GM12872 (cell line): ENCODE data around the gene ZNF275.

ENCODE experiments used
- TF ChIP-seq, protein P1 (sequence below): IDR thresholded peaks from 3 replicates; pipeline ENCODE4 v1.5.1; 2011; ENCODE audit warnings: low read depth, mild to moderate bottlenecking, low read length, moderate library complexity; ENCODE audit not compliant: insufficient read depth

Gene ZNF275

DNA sequence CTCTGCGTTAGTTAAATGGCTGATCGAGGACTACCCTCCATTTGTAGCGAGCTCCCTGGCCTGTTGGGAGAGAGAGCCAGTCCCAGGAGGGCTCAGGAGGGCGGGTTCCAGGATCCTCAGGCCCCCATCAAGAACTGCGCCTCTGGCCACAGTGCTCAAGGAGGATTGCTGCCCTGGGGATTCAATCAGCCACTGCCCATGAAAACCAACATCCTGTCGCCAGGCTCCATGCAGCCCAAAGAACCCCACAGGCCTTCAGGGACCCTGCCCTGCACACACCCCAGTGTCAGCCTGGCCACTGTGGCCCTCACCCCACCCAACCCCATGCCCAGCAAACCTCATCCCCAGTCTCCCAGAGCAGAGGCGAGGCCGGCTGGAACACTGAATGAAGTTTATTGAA, 16.6 kb upstream of the ZNF275 start:
- TF ChIP-seq, protein P1, sequence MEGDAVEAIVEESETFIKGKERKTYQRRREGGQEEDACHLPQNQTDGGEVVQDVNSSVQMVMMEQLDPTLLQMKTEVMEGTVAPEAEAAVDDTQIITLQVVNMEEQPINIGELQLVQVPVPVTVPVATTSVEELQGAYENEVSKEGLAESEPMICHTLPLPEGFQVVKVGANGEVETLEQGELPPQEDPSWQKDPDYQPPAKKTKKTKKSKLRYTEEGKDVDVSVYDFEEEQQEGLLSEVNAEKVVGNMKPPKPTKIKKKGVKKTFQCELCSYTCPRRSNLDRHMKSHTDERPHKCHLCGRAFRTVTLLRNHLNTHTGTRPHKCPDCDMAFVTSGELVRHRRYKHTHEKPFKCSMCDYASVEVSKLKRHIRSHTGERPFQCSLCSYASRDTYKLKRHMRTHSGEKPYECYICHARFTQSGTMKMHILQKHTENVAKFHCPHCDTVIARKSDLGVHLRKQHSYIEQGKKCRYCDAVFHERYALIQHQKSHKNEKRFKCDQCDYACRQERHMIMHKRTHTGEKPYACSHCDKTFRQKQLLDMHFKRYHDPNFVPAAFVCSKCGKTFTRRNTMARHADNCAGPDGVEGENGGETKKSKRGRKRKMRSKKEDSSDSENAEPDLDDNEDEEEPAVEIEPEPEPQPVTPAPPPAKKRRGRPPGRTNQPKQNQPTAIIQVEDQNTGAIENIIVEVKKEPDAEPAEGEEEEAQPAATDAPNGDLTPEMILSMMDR: no peak

GRCh38 chrX:153317996-153318722, 15.8 kb upstream of the ZNF275 start:
- TF ChIP-seq, protein P1: no peak

- TF ChIP-seq, protein P1: no peak
Measured at GRCh38 chrX:153318811-153319210, 15.1 kb upstream of the ZNF275 start.

DNA sequence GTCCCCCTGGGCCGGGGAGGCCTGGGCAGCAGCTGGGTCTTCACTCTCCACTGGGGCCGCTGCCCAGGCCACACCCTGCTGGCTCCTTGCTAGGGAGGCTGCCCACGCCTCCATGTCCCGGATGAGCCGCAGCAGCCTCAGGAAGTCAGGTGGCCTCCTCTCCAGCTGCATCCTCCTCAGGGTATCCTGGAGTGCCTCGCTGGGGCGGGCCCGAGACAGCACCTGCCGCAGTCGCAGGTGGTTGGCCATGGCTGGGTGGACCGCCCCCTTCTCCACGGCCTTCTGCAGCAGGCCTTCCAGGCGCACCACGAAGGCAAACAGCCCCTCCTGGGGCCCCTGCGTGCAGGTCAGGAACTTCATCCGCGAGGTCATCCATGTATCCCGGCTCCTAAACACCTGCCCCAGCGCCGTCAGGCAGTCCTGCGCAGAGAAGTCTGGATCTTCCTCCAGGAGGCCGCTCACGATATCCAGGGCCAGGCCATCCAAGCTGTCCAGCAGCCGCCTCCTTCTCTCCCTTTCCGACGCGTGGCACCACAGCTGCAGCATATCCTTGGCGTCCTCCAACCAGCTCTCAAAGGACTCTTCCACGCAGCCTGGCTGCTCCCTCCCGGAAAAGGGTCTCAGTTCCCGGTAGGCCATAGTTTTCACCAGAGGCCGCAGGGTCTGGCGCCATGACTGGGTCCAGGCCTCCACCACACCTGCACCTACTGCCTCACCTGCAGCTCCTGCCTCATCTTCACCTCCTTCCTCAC, 14.5 kb upstream of the ZNF275 start:
- TF ChIP-seq, protein P1: no peak

DNA sequence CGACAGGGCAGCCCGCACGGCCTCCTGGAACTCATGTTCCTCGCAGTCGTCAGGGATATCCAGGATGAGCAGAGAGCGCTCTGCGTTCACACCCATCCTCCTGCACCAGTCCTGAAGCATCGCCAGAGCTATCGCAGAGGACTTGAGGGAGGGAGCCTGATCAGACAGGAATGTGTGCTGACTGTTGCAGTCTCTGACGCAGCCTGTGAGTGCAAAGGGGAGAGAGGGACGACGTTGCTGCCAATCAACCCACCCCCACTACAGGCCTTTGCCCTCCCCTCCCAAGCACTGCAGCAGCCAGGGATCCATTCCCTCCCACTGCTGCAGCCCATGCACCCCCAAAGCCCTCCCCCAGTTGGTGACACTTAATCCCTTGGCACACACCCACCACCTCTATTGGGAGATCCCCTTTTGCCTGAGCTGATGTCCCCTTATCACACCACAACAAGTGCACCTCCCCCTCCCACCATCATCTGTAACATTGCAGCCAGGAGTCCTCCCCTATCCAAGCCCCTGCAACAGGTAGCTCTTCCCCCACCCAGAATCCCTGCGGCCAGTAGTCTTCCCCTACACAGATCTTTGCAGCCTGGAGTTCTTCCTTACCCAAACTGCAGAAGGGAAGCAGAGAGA, 13.3 kb upstream of the ZNF275 start:
- TF ChIP-seq, protein P1: no peak

- TF ChIP-seq, protein P1: no peak
Measured at GRCh38 chrX:153321381-153322124, 12.4 kb upstream of the ZNF275 start, which contains the start of gene PNMA6F. PNMA6F (minus strand) TSS chrX:153321767; CDS start chrX:153320674, 1,093 bp downstream.

- TF ChIP-seq, protein P1: no peak
Measured at GRCh38 chrX:153327561-153327960, 6.4 kb upstream of the ZNF275 start.
